NCI-H748 (cell line): Measurements from ENCODE around the gene CORO2B.

Experiments used
- DNase-seq: peaks from one replicate; lab custom pipeline; 2025; ENCODE audit not compliant: unreplicated experiment; lab: John Stamatoyannopoulos, UW

The CORO2B gene

GRCh38 chr15:68572309-68572708, 6.5 kb upstream of the CORO2B start:
- no peak for DNase-seq

GRCh38 chr15:68572921-68573320, 5.9 kb upstream of the CORO2B start:
- DNase-seq = no peak

GRCh38 chr15:68574046-68574445, 4.7 kb upstream of the CORO2B start:
- DNase-seq = no peak

- DNase-seq = no peak
Observed at GRCh38 chr15:68574629-68575028, 4.2 kb upstream of the CORO2B start.

GRCh38 chr15:68576235-68576892, 2.4 kb upstream of the CORO2B start:
- DNase-seq = peak; percentile 67

GRCh38 chr15:68578175-68578979, 416 bp upstream of the CORO2B start:
- DNase-seq = peak; percentile 65

- no peak for DNase-seq
Observed at GRCh38 chr15:68580026-68580882, 1.5 kb downstream of the CORO2B start.

GRCh38 chr15:68580883-68581155, 2.0 kb downstream of the CORO2B start:
- no peak for DNase-seq

GRCh38 chr15:68581725-68582124, 2.9 kb downstream of the CORO2B start:
- no peak for DNase-seq

GRCh38 chr15:68582236-68582635, 3.4 kb downstream of the CORO2B start:
- no peak for DNase-seq

- no peak for DNase-seq
Observed at GRCh38 chr15:68582864-68583263, 4.1 kb downstream of the CORO2B start.

GRCh38 chr15:68583321-68583720, 4.5 kb downstream of the CORO2B start:
- no peak for DNase-seq

- DNase-seq = no peak
Observed at GRCh38 chr15:68583936-68584755, 5.4 kb downstream of the CORO2B start.

GRCh38 chr15:68584756-68585573, 6.2 kb downstream of the CORO2B start:
- DNase-seq = peak; percentile 98

- DNase-seq = no peak
Observed at GRCh38 chr15:68585574-68586273, 6.9 kb downstream of the CORO2B start.

- DNase-seq = no peak
Observed at GRCh38 chr15:68586274-68586961, 7.6 kb downstream of the CORO2B start.

- no peak for DNase-seq
Observed at GRCh38 chr15:68587769-68588385, 9.1 kb downstream of the CORO2B start.

GRCh38 chr15:68589053-68589452, 10.3 kb downstream of the CORO2B start:
- DNase-seq = no peak
